ENCODE data around the gene UNC13D.

- TF ChIP-seq HMGXB4 (CRISPR knock-in tag; IDR thresholded peaks at IDR 0.05) (no peak), EZH2 (IDR thresholded peaks at IDR 0.05; ENCODE audit: borderline replicate concordance, low read depth, low read length) (no peak), NFE2 (IDR thresholded peaks at IDR 0.05; ENCODE audit: low read depth) (no peak), POLR2A (conservative IDR thresholded peaks at IDR 0.05) (no peak), FOXA1 (IDR thresholded peaks at IDR 0.05; ENCODE audit: borderline replicate concordance) (no peak), PBX2 (CRISPR knock-in tag; IDR thresholded peaks at IDR 0.05; ENCODE audit: low read depth) (no peak), PBX2 (tag; conservative IDR thresholded peaks at IDR 0.05; ENCODE audit: low read depth) (no peak), POLR2AphosphoS5 (IDR thresholded peaks at IDR 0.05; ENCODE audit: control insufficient read depth, insufficient read depth, low read depth, low read length) (no peak), MNT (conservative IDR thresholded peaks at IDR 0.05) (no peak), L3MBTL2 (IDR thresholded peaks at IDR 0.05) (no peak), FOXM1 (IDR thresholded peaks at IDR 0.05; ENCODE audit: low read depth) (no peak), FOXM1 (CRISPR knock-in tag; IDR thresholded peaks at IDR 0.05; ENCODE audit: low read depth) (no peak)
Measured at GRCh38 chr17:75834279-75834920, 9.8 kb downstream of the UNC13D start.
